GM18505 (cell line): ENCODE results near the gene PDE4B.
"Not testable (repeated sequence)": the region's sequence is repeated elsewhere in the genome, so short reads cannot be mapped to it uniquely, and the experiment has no call there.

Source experiments
- ATAC-seq: cut with Tn5 transposase; IDR thresholded peaks from one replicate; pipeline ENCODE4 v1.9.1; 2021; ENCODE audit not compliant: unreplicated experiment
- POLR2A ChIP-seq: IDR thresholded peaks from 4 replicates; pipeline ENCODE4 v1.6.1; 2011; ENCODE audit warnings: borderline replicate concordance; ENCODE audit not compliant: insufficient read depth, insufficient read length; ENCODE audit errors: extremely low read depth

PDE4B gene

GRCh38 chr1:66055092-66055491 is 262.4 kb downstream of the PDE4B start:
- no peak for ATAC-seq

GRCh38 chr1:66057448-66057847 is 264.8 kb downstream of the PDE4B start:
- ATAC-seq, result not testable (repeated sequence)

More at GRCh38 chr1:66055092-66055491, 262.4 kb downstream of the PDE4B start:
- TF ChIP-seq POLR2A, result no peak

- no peak for ATAC-seq
- no peak for TF ChIP-seq POLR2A
These were observed 265.9 kb downstream of the PDE4B start for GRCh38 chr1:66058558-66058957.

- not testable (repeated sequence) for ATAC-seq
These were observed 274.5 kb downstream of the PDE4B start for GRCh38 chr1:66067219-66067618.

DNA sequence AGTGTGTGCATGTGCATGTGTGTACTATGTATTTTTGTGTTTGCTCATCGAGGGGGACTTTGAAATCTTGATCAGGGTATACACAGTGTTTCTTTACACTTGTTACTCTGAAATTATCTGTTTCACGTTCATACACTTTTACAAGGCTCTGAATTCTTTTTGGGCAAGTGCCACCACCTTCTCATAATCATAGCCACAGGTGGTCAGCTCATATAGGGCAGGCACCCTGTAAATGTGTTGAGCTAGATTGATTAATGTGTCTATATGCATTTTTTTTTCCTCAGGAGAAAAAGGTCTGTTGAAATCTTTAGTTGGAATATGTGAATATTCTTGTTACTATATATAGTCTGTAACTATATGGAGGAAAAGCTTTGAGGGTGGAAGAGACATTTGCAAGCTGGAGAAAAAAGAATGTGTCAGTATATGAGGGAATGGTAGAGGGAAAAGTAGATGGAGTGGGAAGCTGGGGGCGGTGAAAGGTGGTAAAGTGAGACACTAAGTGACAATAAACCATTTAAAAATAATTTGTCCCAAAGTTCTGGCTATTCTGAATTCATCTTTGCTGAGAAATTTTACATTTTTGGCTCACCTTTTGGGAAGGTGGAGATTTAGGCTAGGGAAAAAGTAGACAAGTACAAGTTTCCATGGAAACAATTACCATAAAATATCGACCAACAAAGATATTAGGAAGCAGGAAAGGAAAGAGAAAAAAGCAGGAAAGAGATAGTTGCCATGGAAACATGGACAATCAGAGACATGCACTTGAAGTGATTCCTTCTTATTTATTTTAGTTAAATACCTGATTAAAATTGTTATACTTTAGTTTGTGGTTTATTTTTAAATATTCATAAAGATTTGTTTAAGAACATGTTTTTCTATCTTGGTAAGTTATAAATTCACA is 277.5 kb downstream of the PDE4B start:
- ATAC-seq, result no peak
- TF ChIP-seq POLR2A, result no peak

GRCh38 chr1:66073388-66073787 is 280.7 kb downstream of the PDE4B start:
- no peak for TF ChIP-seq POLR2A
- ATAC-seq, result no peak

DNA sequence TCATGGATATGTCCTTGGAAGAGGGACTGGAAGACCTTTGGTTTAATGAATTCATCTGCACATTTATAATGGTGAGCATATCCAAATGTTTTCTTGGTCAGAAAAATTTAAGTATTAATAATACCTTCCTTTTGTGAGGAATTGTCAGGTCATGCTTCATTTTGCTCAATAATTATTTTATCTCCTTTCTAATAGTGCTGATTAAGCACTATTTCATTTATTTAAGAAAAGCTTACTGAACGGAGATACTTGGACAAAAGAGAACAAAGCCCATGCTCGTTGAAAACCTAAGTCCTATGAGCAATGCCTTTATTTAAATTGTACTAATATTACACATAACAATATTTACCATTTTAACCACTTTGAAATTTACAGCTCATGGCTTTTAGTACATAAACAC is 281.5 kb downstream of the PDE4B start:
- ATAC-seq, result no peak
- TF ChIP-seq POLR2A, result no peak

GRCh38 chr1:66078412-66078811 is 285.7 kb downstream of the PDE4B start:
- no peak for TF ChIP-seq POLR2A
- ATAC-seq, result no peak

DNA sequence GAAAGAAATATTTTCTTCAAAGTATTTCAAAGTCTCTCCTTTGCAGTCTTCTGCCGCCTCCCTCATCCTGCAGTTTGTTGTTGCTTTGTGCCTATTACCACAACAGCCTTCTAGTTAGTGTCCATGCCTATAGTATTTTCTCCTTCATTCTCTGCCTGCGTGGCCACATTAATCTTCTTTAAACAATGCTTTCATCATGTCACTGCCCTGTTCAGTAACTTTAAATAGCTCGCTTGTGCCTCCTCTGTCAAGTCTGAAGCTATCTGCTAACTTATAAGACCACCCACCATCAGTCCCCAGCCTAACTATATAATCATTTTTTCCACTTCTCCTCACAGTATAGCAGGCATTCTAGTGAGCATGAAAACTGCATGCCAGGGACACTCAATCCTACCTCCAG is 290.3 kb downstream of the PDE4B start:
- no peak for TF ChIP-seq POLR2A
- no peak for ATAC-seq

- no peak for ATAC-seq
- TF ChIP-seq POLR2A, result no peak
These were observed 291.7 kb downstream of the PDE4B start for GRCh38 chr1:66084442-66084841.

- TF ChIP-seq POLR2A, result no peak
- ATAC-seq, result no peak
These were observed 292.9 kb downstream of the PDE4B start for GRCh38 chr1:66085600-66085999.

DNA sequence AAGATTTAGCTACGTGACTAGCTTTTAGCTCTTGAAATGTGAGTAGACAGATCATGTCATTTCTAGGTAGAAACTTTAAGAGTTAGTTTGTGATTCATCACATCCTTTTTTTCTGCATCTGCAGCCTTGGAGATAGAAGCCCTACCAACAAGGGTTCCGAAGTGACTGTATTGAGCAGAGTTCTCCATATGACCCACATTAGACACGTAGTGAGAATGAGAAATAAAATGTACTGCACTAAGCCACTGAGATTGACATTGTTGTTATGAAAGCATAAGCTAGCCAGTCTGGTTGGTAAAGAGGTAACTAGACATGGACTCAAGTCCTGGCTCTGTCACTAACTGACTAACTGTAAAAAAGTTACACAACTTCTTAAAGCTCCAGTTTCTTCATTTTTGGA is 296.1 kb downstream of the PDE4B start:
- no peak for TF ChIP-seq POLR2A
- ATAC-seq, result no peak

GRCh38 chr1:66090859-66091457 is 298.3 kb downstream of the PDE4B start:
- ATAC-seq, result no peak
- no peak for TF ChIP-seq POLR2A

DNA sequence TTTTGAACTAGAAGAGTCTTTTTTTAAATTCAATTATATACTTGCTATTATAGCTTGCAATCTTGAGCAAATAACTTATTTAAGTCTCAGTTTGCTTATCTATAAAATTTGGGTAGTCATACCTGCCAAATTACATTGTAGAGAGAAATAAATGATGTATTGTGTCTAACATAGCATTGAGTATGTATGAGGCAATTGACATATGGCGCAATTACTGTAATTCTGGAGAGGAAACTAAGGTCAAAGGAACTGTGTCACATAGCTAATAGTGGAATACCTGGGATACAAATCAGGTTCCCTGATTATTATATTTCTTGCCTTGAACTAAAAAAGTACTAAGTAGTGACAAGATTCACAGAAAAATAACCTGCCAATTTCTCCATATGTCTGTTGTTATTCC is 302.5 kb downstream of the PDE4B start:
- TF ChIP-seq POLR2A, result no peak
- ATAC-seq, result no peak

GRCh38 chr1:66100959-66101358 is 308.3 kb downstream of the PDE4B start:
- not testable (repeated sequence) for ATAC-seq

- not testable (repeated sequence) for ATAC-seq
These were observed 311.4 kb downstream of the PDE4B start for GRCh38 chr1:66104076-66104475.
